Prostate gland (tissue), 2 donors: ENCODE results near the gene SRSF3. TPM values are rescaled to one million over a fixed set of nuclear protein-coding genes. Genes with fewer than 3 reads are reported as not detected.
A peak's percentile ranks its signal among the peaks of the same experiment; 100 is the strongest.

Source experiments
- DNase-seq: peaks from one replicate; pipeline ENCODE4 v3.0.0-alpha.2; 2019; ENCODE audit warnings: low spot score
- H3K27ac ChIP-seq, 2 donors: fragments of 200-600 bp; sonication (generic); 2 replicates each; pipeline ENCODE4 v1.5.1; 2017 to 2019
- H3K27me3 ChIP-seq: fragments of 200-600 bp; sonication (generic); replicated peaks from 2 replicates; pipeline ENCODE4 v1.5.1; 2019; ENCODE audit not compliant: insufficient read depth
- H3K36me3 ChIP-seq, 2 donors: fragments of 200-600 bp; sonication (generic); 1 replicate in 1 of 2; 2 replicates in 1 of 2; pipeline versions ENCODE4 v1.5.1 to v1.8.1; 2017 to 2019
- H3K4me1 ChIP-seq: fragments of 200-600 bp; sonication (generic); replicated peaks from 2 replicates; pipeline ENCODE4 v1.5.1; 2019
- H3K4me3 ChIP-seq, 2 donors: fragments of 200-600 bp; sonication (generic); 2 replicates each; pipeline ENCODE4 v1.5.1; 2017 to 2019
- H3K9me3 ChIP-seq: fragments of 200-600 bp; sonication (generic); 2 replicates; pipeline ENCODE4 v1.5.1; 2017
- CTCF ChIP-seq, 4 experiments: fragments of 200-600 bp in 2 of 4; fragments of 450-650 bp in 2 of 4; sonication (generic) in 2 of 4; IDR thresholded peaks; 1 replicate in 3 of 4; 2 replicates in 1 of 4; pipeline ENCODE4 v1.5.1; 2016 to 2019; ENCODE audit warnings: antibody characterized with exemption in 4 of 4, mild to moderate bottlenecking in 2 of 4, moderate library complexity in 2 of 4
- POLR2A ChIP-seq: fragments of 450-650 bp; IDR thresholded peaks from one replicate; pipeline ENCODE4 v1.6.1; 2016; ENCODE audit warnings: antibody characterized with exemption, mild to moderate bottlenecking
- POLR2AphosphoS5 ChIP-seq: sonication (generic); formaldehyde crosslinking; IDR thresholded peaks from one replicate; pipeline ENCODE4 v1.6.1; 2017; ENCODE audit warnings: antibody characterized with exemption
- WGBS: methylation state at CpG from one replicate; pipeline ENCODE4 v1.1.5; 2018; 5-methylcytosine and 5-hydroxymethylcytosine counted together
- intact Hi-C: fragments of 100-400 bp; cut with DNase I; formaldehyde crosslinking; loops from one replicate; pipeline ENCODE4 v1.14.2; 2022
- total RNA-seq, 2 donors: library from RNA; depleted of rRNA; stranded (reverse); fragments of >200 nt; gene quantifications; one replicate each; pipeline ENCODE4 v1.1.0, GENCODE V29; 2016

SRSF3 gene
- 100 to 1,000 TPM; 111 to 153 TPM for total RNA-seq

- peak within 1 kb of the TSS; percentile 65 to 74 for H3K4me3 ChIP-seq
- peak within 1 kb of the TSS; percentile 98 to 99 for H3K27ac ChIP-seq
- peak; percentile 46 to 89 (median 64) for TF ChIP-seq CTCF (IDR thresholded peaks at IDR 0.05)
- peak; percentile 98 for TF ChIP-seq POLR2AphosphoS5
- TF ChIP-seq POLR2A: peak; percentile 97
- under 1% methylated on average over 56 of the region's 58 CpGs for WGBS
- intact Hi-C loops: loop anchor here (1.0 to 5.0 kb wide), 3 partner anchors 47 to 152 kb away; partner anchors contain the start of genes CDKN1A, KCTD20, PXT1 and STK38
- peak; percentile 98 for DNase-seq
- no peaks in the 10 kb centered on the region for H3K4me1 ChIP-seq
- no peaks in the 10 kb centered on the region for H3K9me3 ChIP-seq
- H3K27me3 ChIP-seq: no peaks in the 10 kb centered on the region
- peaks cover 0 to 6% of the 10 kb centered on the region in 2 donors for H3K36me3 ChIP-seq
Measured at GRCh38 chr6:36594029-36594815, at the start of gene SRSF3. TSS of gene SRSF3 (plus strand) at chr6:36594362. CDS start at chr6:36596763, 2,401 bp downstream.

- intact Hi-C loops: loop anchor here (2.0 to 5.0 kb wide), 3 partner anchors 33 to 124 kb away; no protein-coding TSS in a partner anchor
- DNase-seq: no peak
- Histone ChIP-seq H3K27ac (peak overlapping the region; percentile 94 to 96), H3K9me3 (no peaks in the 10 kb centered on the region), H3K4me3 (peak overlapping the region; percentile 72 to 90), H3K4me1 (peaks cover 3% of the 10 kb centered on the region), H3K27me3 (no peaks in the 10 kb centered on the region), H3K36me3 (no peaks in the 10 kb centered on the region)
- TF ChIP-seq CTCF (IDR thresholded peaks at IDR 0.05): no peak
- TF ChIP-seq POLR2A: no peak
- TF ChIP-seq POLR2AphosphoS5: no peak
- WGBS: 10% methylated on average over 3 of the region's 3 CpGs
Measured at GRCh38 chr6:36545767-36546307, 48.3 kb upstream of the SRSF3 start.

GRCh38 chr6:36546308-36546919 lies 47.7 kb upstream of the SRSF3 start:
- no peak for DNase-seq
- intact Hi-C loops: loop anchor here (2.0 to 5.0 kb wide), 3 partner anchors 32 to 124 kb away; no protein-coding TSS in a partner anchor

DNA sequence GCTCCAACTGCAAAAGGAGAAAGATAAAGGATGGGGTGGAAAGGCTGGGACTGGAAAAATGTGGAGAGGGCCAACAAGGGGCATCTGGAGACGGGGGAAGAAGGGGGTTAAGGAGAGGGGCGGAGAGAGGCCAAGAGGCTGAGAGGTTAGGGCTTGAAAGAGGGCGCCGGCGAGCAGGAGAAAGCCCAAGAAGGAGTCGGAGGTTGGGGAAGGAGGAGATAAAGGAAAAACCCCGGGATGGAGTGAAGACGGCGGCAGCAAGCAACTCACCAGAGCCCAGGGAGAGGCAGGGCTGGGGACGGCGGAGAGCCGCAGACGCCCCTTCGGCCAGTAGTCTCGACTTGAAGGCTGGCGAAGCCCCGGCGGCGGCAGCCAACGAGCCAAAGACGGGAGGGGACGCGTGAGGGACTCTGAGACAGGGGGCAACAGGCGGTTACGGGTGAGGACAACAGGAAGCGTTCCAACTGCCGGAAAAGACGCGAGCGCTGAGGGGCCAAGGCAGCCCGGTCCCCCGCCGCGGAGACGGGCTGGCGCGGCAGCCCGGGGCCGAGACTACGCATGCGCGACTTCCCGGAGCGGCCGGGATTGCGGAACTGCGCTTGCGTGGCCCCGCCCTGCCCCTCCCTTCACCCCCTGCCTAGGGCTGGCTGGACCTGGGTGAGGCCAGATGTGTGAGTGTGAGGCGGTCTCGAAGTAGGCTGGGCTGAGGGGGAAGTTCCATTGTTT lies 47.1 kb upstream of the SRSF3 start, which contains the start of gene STK38:
STK38 (minus strand) TSS at position 560 of the 726 bp plus-strand sequence. CDS start 7,277 bp downstream, outside the sequence.
- under 1% methylated on average over 42 of the region's 51 CpGs for WGBS
- peak; percentile 100 for TF ChIP-seq POLR2A
- TF ChIP-seq POLR2AphosphoS5: peak; percentile 97
- TF ChIP-seq CTCF (IDR thresholded peaks at IDR 0.05): no peak
- DNase-seq: peak; percentile 89
- H3K36me3 ChIP-seq: no peaks in the 10 kb centered on the region
- H3K27me3 ChIP-seq: no peaks in the 10 kb centered on the region
- H3K4me3 ChIP-seq: peak within 1 kb of the TSS; percentile 72 to 90
- H3K9me3 ChIP-seq: no peaks in the 10 kb centered on the region
- H3K27ac ChIP-seq: peak within 1 kb of the TSS; percentile 94 to 96
- peaks cover 3% of the 10 kb centered on the region for H3K4me1 ChIP-seq
- intact Hi-C loops: loop anchor here (1.0 to 5.0 kb wide), 4 partner anchors 32 to 125 kb away; partner anchors contain the start of gene SRSF3

More at GRCh38 chr6:36546308-36546919, 47.7 kb upstream of the SRSF3 start:
- WGBS: 1% methylated on average over 15 of the region's 15 CpGs
- H3K36me3 ChIP-seq: no peaks in the 10 kb centered on the region
- H3K4me1 ChIP-seq: peaks cover 3% of the 10 kb centered on the region
- TF ChIP-seq POLR2AphosphoS5 (no peak), POLR2A (no peak), CTCF (IDR thresholded peaks at IDR 0.05) (no peak)
- peak overlapping the region; percentile 94 to 96 for H3K27ac ChIP-seq
- no peaks in the 10 kb centered on the region for H3K27me3 ChIP-seq
- H3K4me3 ChIP-seq: peak overlapping the region; percentile 72 to 90
- no peaks in the 10 kb centered on the region for H3K9me3 ChIP-seq
